HepG2 (cell line): ENCODE measurements around the gene RBM45.

Experiments
- CHD4 ChIP-seq: fragments of 200-600 bp; sonication (generic); IDR thresholded peaks from 2 replicates; pipeline ENCODE4 v1.7.0; 2017; ENCODE audit warnings: mild to moderate bottlenecking, low read length, borderline replicate concordance
- EP300 ChIP-seq, 3 experiments: sonication (generic) in 1 of 3; formaldehyde crosslinking in 1 of 3; IDR thresholded peaks; 2 replicates each; pipeline versions ENCODE4 v1.5.1 to v1.6.1; 2011 to 2020; ENCODE audit warnings: low read depth in 2 of 3, low read length in 2 of 3, borderline replicate concordance in 1 of 3, improper control_type of control experiment in 1 of 3, mild to moderate bottlenecking in 1 of 3, missing genetic modification reagents in 1 of 3, moderate library complexity in 1 of 3
- RELA ChIP-seq: sonication (generic); formaldehyde crosslinking; IDR thresholded peaks from 2 replicates; pipeline ENCODE4 v1.4.0; 2020; ENCODE audit warnings: missing genetic modification reagents
- ZNF777 ChIP-seq: sonication (generic); formaldehyde crosslinking; IDR thresholded peaks from 2 replicates; pipeline ENCODE4 v1.4.0; 2020; ENCODE audit warnings: missing genetic modification reagents

- TF ChIP-seq CHD4 (no peak), ZNF777 (CRISPR knock-in tag) (no peak), RELA (CRISPR knock-in tag) (no peak), EP300 (IDR thresholded peaks at IDR 0.05; ENCODE audit: low read depth in 2 of 2, low read length in 2 of 2) (no peak), EP300 (CRISPR knock-in tag; IDR thresholded peaks at IDR 0.05; ENCODE audit: borderline replicate concordance) (no peak)
These were observed 39.8 kb downstream of the RBM45 start for GRCh38 chr2:178152033-178152432.
